Mesenchymal stem cell (in vitro differentiated cells and primary cell): ENCODE results near the gene BBIP1.
A peak's percentile ranks its signal among the peaks of the same experiment; 100 is the strongest.

Source experiments
- DNase-seq: peaks from one replicate; pipeline ENCODE4 v3.0.0-alpha.2; 2013
- H2AFZ ChIP-seq: one replicate; pipeline ENCODE4 v1.6.1; 2013; ENCODE audit warnings: low read depth, mild to moderate bottlenecking, control low read depth, inconsistent platforms, low read length, moderate library complexity
- H2AK5ac ChIP-seq: 2 replicates; pipeline ENCODE4 v1.6.1; 2013; ENCODE audit warnings: low read length, moderate library complexity, mild to moderate bottlenecking, inconsistent platforms; ENCODE audit not compliant: severe bottlenecking
- H2BK120ac ChIP-seq: one replicate; pipeline ENCODE4 v1.6.1; 2013; ENCODE audit warnings: low read depth, mild to moderate bottlenecking, inconsistent platforms, low read length, moderate library complexity
- H2BK12ac ChIP-seq, 2 experiments: one replicate each; pipeline ENCODE4 v1.6.1; 2013; ENCODE audit warnings: inconsistent platforms in 2 of 2, low read length in 2 of 2, mild to moderate bottlenecking in 2 of 2, moderate library complexity in 2 of 2, control low read depth in 1 of 2
- H2BK15ac ChIP-seq: one replicate; pipeline ENCODE4 v1.6.1; 2013; ENCODE audit warnings: mild to moderate bottlenecking, low read depth, inconsistent platforms; ENCODE audit not compliant: poor library complexity, severe bottlenecking
- H2BK5ac ChIP-seq: 2 replicates; pipeline ENCODE4 v1.6.1; 2013; ENCODE audit warnings: low read depth, mild to moderate bottlenecking, low read length, control low read depth, inconsistent platforms; ENCODE audit not compliant: poor library complexity, severe bottlenecking
- H3K14ac ChIP-seq, 2 experiments: one replicate each; pipeline ENCODE4 v1.6.1; 2013; ENCODE audit warnings: inconsistent platforms in 2 of 2, low read length in 2 of 2, control low read depth in 1 of 2, mild to moderate bottlenecking in 1 of 2, moderate library complexity in 1 of 2
- H3K18ac ChIP-seq, 2 experiments: one replicate each; pipeline ENCODE4 v1.6.1; 2013; ENCODE audit warnings: inconsistent platforms in 2 of 2, low read length in 2 of 2, control low read depth in 1 of 2, low read depth in 1 of 2, mild to moderate bottlenecking in 1 of 2
- H3K23ac ChIP-seq, 2 experiments: one replicate each; pipeline ENCODE4 v1.6.1; 2013; ENCODE audit warnings: inconsistent platforms in 2 of 2, low read length in 2 of 2, mild to moderate bottlenecking in 2 of 2, moderate library complexity in 2 of 2, control low read depth in 1 of 2
- H3K27ac ChIP-seq: 2 replicates; pipeline ENCODE4 v1.5.1; 2013; ENCODE audit warnings: mild to moderate bottlenecking, moderate library complexity, low read length, control low read depth, inconsistent platforms; ENCODE audit not compliant: poor library complexity, severe bottlenecking
- H3K27me3 ChIP-seq, 2 experiments: 2 replicates each; pipeline versions ENCODE4 v1.6.1 to v1.7.0; 2013; ENCODE audit warnings: low read length in 2 of 2, mild to moderate bottlenecking in 2 of 2, moderate library complexity in 2 of 2, control low read depth in 1 of 2, inconsistent platforms in 1 of 2; ENCODE audit not compliant: control insufficient read depth in 1 of 2, insufficient read depth in 1 of 2
- H3K36me3 ChIP-seq, 2 experiments: 2 replicates each; pipeline versions ENCODE4 v1.6.1 to v1.7.0; 2013; ENCODE audit warnings: low read length in 2 of 2, control low read depth in 1 of 2, inconsistent platforms in 1 of 2, low read depth in 1 of 2, mild to moderate bottlenecking in 1 of 2; ENCODE audit not compliant: insufficient read depth in 2 of 2, control insufficient read depth in 1 of 2
- H3K4ac ChIP-seq, 2 experiments: one replicate each; pipeline ENCODE4 v1.6.1; 2013; ENCODE audit warnings: inconsistent platforms in 2 of 2, low read length in 2 of 2, mild to moderate bottlenecking in 2 of 2, moderate library complexity in 2 of 2, control low read depth in 1 of 2, low read depth in 1 of 2
- H3K4me1 ChIP-seq: 2 replicates; pipeline ENCODE4 v1.6.1; 2013; ENCODE audit warnings: low read depth, low read length, control low read depth; ENCODE audit not compliant: control insufficient read depth, insufficient read depth
- H3K4me2 ChIP-seq: 2 replicates; pipeline ENCODE4 v1.6.1; 2013; ENCODE audit warnings: low read length, mild to moderate bottlenecking, inconsistent platforms; ENCODE audit not compliant: poor library complexity, severe bottlenecking
- H3K4me3 ChIP-seq, 2 experiments: 2 replicates each; pipeline versions ENCODE4 v1.5.1 to v1.7.0; 2013; ENCODE audit warnings: low read length in 2 of 2, mild to moderate bottlenecking in 2 of 2, control low read depth in 1 of 2, low read depth in 1 of 2; ENCODE audit not compliant: insufficient read depth in 1 of 2
- H3K79me1 ChIP-seq: replicated peaks from 2 replicates; pipeline ENCODE4 v1.6.1; 2013; ENCODE audit warnings: mild to moderate bottlenecking, control low read depth, low read length, inconsistent platforms; ENCODE audit not compliant: poor library complexity, severe bottlenecking
- H3K9ac ChIP-seq: 2 replicates; pipeline ENCODE4 v1.7.0; 2013; ENCODE audit warnings: mild to moderate bottlenecking, low read length, moderate library complexity
- H3K9me3 ChIP-seq: 2 replicates; pipeline ENCODE4 v1.7.0; 2013; ENCODE audit warnings: mild to moderate bottlenecking, low read length; ENCODE audit not compliant: control insufficient read depth
- H4K8ac ChIP-seq: one replicate; pipeline ENCODE4 v1.6.1; 2013; ENCODE audit warnings: inconsistent platforms, mild to moderate bottlenecking, low read length, moderate library complexity
- H4K91ac ChIP-seq: one replicate; pipeline ENCODE4 v1.6.1; 2013; ENCODE audit warnings: mild to moderate bottlenecking, low read length, inconsistent platforms
- WGBS: methylation state at CpG from one replicate; pipeline ENCODE4 v1.1.7; 2013; ENCODE audit warnings: mixed read lengths; 5-methylcytosine and 5-hydroxymethylcytosine counted together

Gene BBIP1

GRCh38 chr10:110857265-110858171 lies 61.5 kb downstream of the BBIP1 start:
- peak overlapping the region; percentile 22 for H4K8ac ChIP-seq
- H3K36me3 ChIP-seq: no peaks in the 10 kb centered on the region
- H2BK120ac ChIP-seq: no peak overlapping the region
- peak; percentile 35 for DNase-seq
- no peaks in the 10 kb centered on the region for H3K9me3 ChIP-seq
- H3K4ac ChIP-seq: peak overlapping the region in 1 of 2 experiments; percentile 66
- no peak overlapping the region for H2AFZ ChIP-seq
- H3K27ac ChIP-seq: no peak overlapping the region
- peaks cover under 1% of the 10 kb centered on the region for H3K4me1 ChIP-seq
- no peak overlapping the region for H3K4me3 ChIP-seq
- H3K27me3 ChIP-seq: no peaks in the 10 kb centered on the region
- no peak overlapping the region for H3K4me2 ChIP-seq
- H2AK5ac ChIP-seq: no peak overlapping the region
- H2BK12ac ChIP-seq: no peak overlapping the region
- no peak overlapping the region for H2BK5ac ChIP-seq
- H3K79me1 ChIP-seq: no peaks in the 10 kb centered on the region
- H3K23ac ChIP-seq: peak overlapping the region in 1 of 2 experiments; percentile 63
- no peak overlapping the region for H3K14ac ChIP-seq
- 49% methylated on average over 12 of the region's 12 CpGs for WGBS
- no peak overlapping the region for H2BK15ac ChIP-seq
- H3K18ac ChIP-seq: peak overlapping the region in 1 of 2 experiments; percentile 58
- H3K9ac ChIP-seq: no peak overlapping the region
- H4K91ac ChIP-seq: peak overlapping the region; percentile 44

- Histone ChIP-seq H3K4me2 (no peak overlapping the region), H3K9ac (no peak overlapping the region), H3K27me3 (no peaks in the 10 kb centered on the region), H4K8ac (no peak overlapping the region), H2AK5ac (no peak overlapping the region), H3K9me3 (no peaks in the 10 kb centered on the region), H3K36me3 (no peaks in the 10 kb centered on the region), H2BK15ac (no peak overlapping the region), H2BK5ac (no peak overlapping the region), H2BK12ac (no peak overlapping the region), H3K4me1 (peaks cover 5% of the 10 kb centered on the region), H3K27ac (no peak overlapping the region), H3K14ac (no peak overlapping the region), H3K18ac (no peak overlapping the region), H3K79me1 (no peaks in the 10 kb centered on the region), H4K91ac (no peak overlapping the region), H2AFZ (no peak overlapping the region), H2BK120ac (no peak overlapping the region), H3K4me3 (no peak overlapping the region), H3K23ac (no peak overlapping the region), H3K4ac (no peak overlapping the region)
- DNase-seq: no peak
These were observed 64.9 kb downstream of the BBIP1 start for GRCh38 chr10:110853921-110854605.

GRCh38 chr10:110852947-110853346 lies 66.0 kb downstream of the BBIP1 start:
- Histone ChIP-seq H3K4me1 (peaks cover 5% of the 10 kb centered on the region), H3K36me3 (no peaks in the 10 kb centered on the region), H2BK5ac (no peak overlapping the region), H4K91ac (no peak overlapping the region), H3K9ac (no peak overlapping the region), H2BK12ac (peak overlapping the region in 1 of 2 experiments; percentile 81), H2AFZ (no peak overlapping the region), H2BK120ac (no peak overlapping the region), H3K14ac (peak overlapping the region in 1 of 2 experiments; percentile 18), H3K23ac (no peak overlapping the region), H3K27ac (no peak overlapping the region), H2BK15ac (peak overlapping the region; percentile 36), H2AK5ac (no peak overlapping the region), H3K79me1 (no peaks in the 10 kb centered on the region), H3K4me2 (no peak overlapping the region), H4K8ac (no peak overlapping the region), H3K27me3 (no peaks in the 10 kb centered on the region), H3K9me3 (no peaks in the 10 kb centered on the region), H3K4ac (no peak overlapping the region), H3K18ac (no peak overlapping the region), H3K4me3 (no peak overlapping the region)
- no peak for DNase-seq
- WGBS: 89% methylated on average over 4 of the region's 4 CpGs

GRCh38 chr10:110852255-110852896 lies 66.6 kb downstream of the BBIP1 start:
- Histone ChIP-seq H3K9me3 (no peaks in the 10 kb centered on the region), H3K27me3 (no peaks in the 10 kb centered on the region), H3K36me3 (no peaks in the 10 kb centered on the region), H2BK120ac (no peak overlapping the region), H4K91ac (no peak overlapping the region), H3K23ac (peak overlapping the region in 1 of 2 experiments; percentile 72), H2AK5ac (no peak overlapping the region), H3K27ac (no peak overlapping the region), H2AFZ (no peak overlapping the region), H3K4ac (no peak overlapping the region), H3K4me2 (no peak overlapping the region), H2BK12ac (peak overlapping the region in 1 of 2 experiments; percentile 65), H3K9ac (no peak overlapping the region), H3K4me1 (peaks cover 5% of the 10 kb centered on the region), H2BK5ac (no peak overlapping the region), H3K14ac (peak overlapping the region in 1 of 2 experiments; percentile 13), H3K79me1 (no peaks in the 10 kb centered on the region), H3K4me3 (no peak overlapping the region), H2BK15ac (no peak overlapping the region), H3K18ac (no peak overlapping the region), H4K8ac (no peak overlapping the region)
- WGBS: 65% methylated on average over 7 of the region's 7 CpGs
- DNase-seq: no peak
